ENCODE measurements around the gene TEX54. TPM values are rescaled to one million over a fixed set of nuclear protein-coding genes. Genes with fewer than 3 reads are reported as not detected.
"Not testable (repeated sequence)": the region's sequence is repeated elsewhere in the genome, so short reads cannot be mapped to it uniquely, and the experiment has no call there.

Gene TEX54
- total RNA-seq, 2 donors from 2014 or later, result 0.70 TPM; not detected in 1

DNA sequence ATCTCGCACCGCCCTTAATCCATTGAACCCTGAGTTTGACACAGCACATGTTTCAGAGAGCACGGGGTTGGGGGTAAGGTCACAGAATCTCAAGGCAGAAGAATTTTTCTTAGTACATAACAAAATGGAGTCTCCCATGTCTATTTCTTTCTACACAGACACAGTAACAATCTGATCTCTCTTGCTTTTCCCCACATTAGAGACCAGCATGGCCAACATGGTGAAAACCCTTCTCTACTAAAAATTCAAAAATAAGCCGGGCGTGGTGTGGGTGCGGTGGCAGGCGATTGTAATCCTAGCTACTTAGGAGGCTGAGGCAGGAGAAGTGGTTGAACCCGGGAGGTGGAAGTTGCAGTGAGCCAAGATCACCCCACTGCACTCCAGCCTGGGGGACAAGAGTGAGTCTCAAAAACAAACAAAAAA lies 26.7 kb upstream of the TEX54 start:
- Mint-ChIP-seq H3K27ac (peak overlapping the region in 1 of 2 donors; percentile 40), H3K36me3 (peaks cover 28 to 45% of the 10 kb centered on the region in 2 donors)
- DNase-seq (ENCODE audit: low spot score in 2 of 2); H3K9me3 Mint-ChIP-seq; ATAC-seq: not testable (repeated sequence)

DNA sequence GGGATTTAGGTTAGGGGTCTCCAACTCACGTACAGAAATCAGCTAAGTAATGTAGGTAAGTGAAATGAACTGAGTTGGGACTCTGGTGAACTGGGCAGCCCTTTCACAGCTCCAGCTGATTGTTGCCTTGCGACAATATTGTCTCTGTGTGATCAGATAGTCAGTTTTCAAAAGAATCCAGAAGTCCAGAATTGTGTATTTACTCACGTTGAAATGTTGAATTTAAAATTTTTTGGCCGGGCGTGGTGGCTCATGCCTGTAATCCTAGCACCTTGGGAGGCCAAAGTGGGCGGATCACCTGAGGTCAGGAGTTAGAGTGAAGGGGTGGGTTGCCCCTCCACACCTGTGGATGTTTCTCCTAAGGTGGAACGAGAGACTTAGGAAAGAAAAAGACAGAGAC lies 25.6 kb upstream of the TEX54 start:
- H3K27ac Mint-ChIP-seq, result peak overlapping the region; percentile 97 to 100
- no peaks in the 10 kb centered on the region for H3K9me3 Mint-ChIP-seq
- no peak for DNase-seq (ENCODE audit: low spot score in 2 of 2)
- H3K36me3 Mint-ChIP-seq, result peaks cover 39 to 55% of the 10 kb centered on the region in 2 donors
- no peak for ATAC-seq

DNA sequence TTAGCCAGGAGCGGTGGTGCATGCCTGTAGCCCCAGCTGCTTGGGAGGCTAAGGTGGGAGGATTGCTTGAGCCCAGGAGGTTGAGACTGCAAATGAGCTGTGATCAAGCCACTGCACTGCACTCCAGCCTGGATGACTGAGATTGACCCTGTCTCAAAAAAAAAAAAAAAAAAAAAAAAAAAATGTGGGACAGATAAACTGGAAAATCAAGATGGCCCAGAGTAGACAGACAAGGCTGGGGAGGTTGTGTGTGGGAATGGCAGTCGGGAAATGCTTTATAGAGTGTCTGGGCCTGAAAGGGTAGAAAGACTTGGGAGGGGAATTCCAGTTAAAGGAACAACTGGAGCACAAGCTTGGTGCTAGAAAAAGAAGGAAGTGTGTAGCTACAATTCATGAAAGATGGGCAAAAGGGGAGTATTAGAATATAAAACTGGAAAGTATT lies 24.9 kb upstream of the TEX54 start:
- Mint-ChIP-seq H3K9me3 (no peaks in the 10 kb centered on the region), H3K27ac (peak overlapping the region; percentile 97 to 100), H3K36me3 (peaks cover 45 to 62% of the 10 kb centered on the region in 2 donors)
- DNase-seq (ENCODE audit: low spot score in 2 of 2) (no peak), ATAC-seq (no peak)

DNA sequence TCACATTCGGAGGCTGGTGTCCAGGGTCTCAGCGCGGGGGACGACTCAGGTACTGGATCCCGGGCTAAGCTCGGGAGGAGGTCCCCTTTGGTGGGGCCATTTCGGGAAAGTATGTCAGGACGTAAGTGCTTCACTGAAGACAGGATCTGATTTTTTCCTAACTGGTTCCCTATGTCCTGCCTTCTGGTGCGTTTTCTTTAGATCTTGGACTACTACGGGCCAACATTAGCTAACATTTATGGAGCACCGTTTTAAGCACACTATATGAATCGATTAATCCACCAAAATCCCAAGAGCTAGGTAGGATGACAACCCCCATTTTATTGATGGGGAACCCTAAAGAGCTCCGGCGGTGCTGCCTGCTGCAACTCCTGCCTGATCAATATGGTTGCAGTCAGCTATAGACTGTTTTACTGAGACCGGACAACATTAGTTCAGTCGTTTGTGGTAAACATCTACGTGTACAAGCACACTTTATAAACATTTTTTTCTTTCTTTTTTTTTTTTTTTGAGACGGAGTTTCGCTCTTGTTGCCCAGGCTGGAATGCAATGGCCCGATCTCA lies 23.8 kb upstream of the TEX54 start:
- no peak for ATAC-seq
- Mint-ChIP-seq H3K27ac (peak overlapping the region; percentile 97 to 100), H3K9me3 (no peaks in the 10 kb centered on the region), H3K36me3 (peaks cover 54 to 73% of the 10 kb centered on the region in 2 donors)
- DNase-seq (ENCODE audit: low spot score in 2 of 2), result no peak

DNA sequence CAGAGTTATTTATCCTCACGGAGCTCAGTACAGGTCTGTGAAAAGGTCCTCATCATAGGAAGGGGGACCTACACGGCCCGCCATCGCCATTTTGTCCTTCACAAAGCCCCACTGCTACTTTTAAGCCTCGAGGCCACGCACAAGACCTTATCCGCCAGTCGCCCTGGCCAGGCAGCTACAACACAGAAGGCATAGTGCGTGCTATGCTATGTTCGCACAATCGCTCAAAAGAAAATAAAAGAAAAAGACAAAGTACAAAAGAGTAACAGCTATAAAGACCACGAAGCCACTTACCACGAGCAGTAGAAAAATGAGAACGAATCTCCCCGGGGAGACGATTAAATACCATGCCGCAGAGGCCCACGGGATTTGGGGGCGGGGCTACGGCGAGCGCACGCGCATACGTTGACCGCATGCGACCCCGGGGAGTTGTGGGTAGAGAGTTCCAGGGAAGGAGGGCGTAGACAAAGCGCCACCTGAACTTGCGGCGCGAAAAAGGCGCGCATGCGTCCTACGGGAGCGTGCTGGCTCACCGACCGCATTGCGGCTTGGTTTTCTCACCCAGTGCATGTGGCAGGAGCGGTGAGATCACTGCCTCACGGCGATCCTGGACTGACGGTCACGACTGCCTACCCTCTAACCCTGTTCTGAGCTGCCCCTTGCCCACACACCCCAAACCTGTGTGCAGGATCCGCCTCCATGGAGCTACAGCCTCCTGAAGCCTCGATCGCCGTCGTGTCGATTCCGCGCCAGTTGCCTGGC lies 23.1 kb upstream of the TEX54 start:
- Mint-ChIP-seq H3K36me3 (peaks cover 54 to 73% of the 10 kb centered on the region in 2 donors), H3K9me3 (no peaks in the 10 kb centered on the region), H3K27ac (peak overlapping the region; percentile 97 to 100)
- peak; percentile 99 to 100 for DNase-seq (ENCODE audit: low spot score in 2 of 2)
- ATAC-seq, result peak; percentile 86 to 88

DNA sequence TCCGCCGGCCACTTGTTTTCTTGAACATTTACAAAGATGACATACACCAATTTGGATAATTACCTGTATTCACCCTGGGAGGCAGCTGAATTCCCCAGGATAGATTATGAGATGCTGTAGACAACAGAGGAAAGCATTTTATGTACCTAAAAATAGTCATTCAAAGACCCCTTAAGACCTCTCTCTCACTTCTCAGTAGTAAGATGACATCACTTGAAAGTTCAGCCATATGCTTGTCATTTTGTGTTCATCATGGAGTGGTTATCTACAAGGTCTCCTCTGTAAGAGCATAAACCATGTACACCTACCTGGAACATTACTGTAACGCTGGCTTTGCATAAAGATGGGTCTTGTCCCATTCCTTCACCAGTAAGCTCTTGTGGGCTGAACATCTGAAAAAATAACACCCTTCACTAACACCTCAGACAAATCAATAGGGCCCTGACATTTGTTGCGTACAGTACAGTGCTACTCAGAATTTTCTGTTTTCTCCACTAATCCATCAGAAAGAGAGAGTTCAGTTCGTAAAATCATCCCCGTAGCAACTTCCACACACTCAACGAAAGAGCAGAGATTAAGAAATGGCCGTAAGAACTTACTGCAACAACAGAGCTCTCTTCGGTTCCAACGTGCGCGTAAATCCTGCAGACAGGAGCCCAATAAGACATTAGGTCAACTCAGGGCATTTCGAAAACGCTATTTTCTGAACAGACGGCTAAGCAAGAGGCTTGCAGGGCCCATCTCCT lies 22.4 kb upstream of the TEX54 start:
- peaks cover 54 to 73% of the 10 kb centered on the region in 2 donors for H3K36me3 Mint-ChIP-seq
- H3K27ac Mint-ChIP-seq, result peak overlapping the region; percentile 97 to 100
- no peaks in the 10 kb centered on the region for H3K9me3 Mint-ChIP-seq
- no peak for ATAC-seq
- no peak for DNase-seq (ENCODE audit: low spot score in 2 of 2)

DNA sequence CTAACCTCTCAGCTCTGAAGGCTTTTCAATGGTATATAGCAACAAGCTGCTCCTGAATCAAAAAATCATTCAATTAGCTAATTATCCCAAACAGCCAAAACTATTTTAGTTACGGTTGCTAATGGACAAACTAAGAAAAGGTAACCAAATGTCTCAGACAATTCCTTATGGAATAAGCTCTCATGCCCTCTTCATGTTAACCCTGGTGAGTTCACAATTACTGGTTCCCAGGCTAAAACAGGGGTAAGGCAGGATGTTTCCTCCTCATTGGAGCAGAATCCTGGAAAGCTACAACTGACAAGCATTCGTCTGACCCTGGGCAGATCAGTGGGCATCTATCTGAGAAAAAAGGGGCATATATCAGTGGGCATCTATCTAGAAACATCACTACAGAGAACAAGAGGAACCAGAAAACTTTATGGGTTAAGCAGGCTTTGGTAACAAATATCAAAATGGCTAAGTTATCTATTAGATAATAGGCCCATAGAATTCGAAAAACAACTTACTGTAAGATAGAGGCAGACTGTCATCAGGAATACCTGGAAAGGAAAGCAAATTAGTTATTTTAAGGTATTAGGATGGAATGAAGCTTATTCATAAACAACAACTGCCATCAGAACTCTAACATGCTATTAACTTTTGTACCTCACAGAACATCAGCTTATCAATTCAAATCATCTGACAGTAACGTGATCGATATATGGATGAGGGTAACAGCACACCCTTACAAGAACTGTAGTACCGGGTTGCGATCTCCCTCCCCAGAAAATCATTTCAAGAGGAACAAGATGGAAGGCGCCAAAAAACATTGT lies 21.6 kb upstream of the TEX54 start:
- H3K9me3 Mint-ChIP-seq, result no peaks in the 10 kb centered on the region
- peaks cover 54 to 67% of the 10 kb centered on the region in 2 donors for H3K36me3 Mint-ChIP-seq
- H3K27ac Mint-ChIP-seq, result peak overlapping the region; percentile 97 to 100
- ATAC-seq, result no peak
- DNase-seq (ENCODE audit: low spot score in 2 of 2), result no peak

DNA sequence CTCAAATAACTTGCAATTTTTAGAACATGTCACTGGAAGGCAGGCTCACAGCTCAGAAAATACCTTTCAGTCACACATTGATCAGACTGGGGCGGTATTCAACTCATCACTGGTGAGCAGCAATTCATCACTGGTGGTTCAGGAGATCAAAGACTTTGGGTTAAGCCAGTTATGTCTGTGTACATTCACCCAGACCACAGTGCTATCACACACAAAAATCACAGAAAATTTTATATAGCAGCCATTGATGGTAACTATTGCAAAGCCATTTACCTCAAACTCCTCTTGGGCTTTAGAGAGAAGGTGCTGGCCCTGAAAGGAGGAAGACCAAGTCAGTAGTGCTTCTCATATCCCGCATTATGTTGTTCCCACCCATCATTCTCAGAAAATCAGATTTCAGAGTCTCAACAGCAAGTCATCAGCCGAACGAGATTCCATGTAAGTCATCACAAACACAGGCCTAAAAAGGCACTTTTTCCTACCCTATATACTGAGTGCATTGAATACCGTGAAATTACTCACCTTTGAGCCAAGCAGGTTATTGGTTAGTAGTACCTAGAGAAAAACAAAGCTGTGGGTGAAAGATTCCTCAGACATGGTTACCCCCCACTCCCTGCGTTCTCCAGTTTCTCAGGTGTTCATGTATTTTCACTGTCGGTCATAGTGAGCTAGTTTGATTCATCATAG lies 20.8 kb upstream of the TEX54 start:
- Mint-ChIP-seq H3K27ac (peak overlapping the region; percentile 97 to 100), H3K9me3 (no peaks in the 10 kb centered on the region), H3K36me3 (peaks cover 54 to 65% of the 10 kb centered on the region in 2 donors)
- DNase-seq (ENCODE audit: low spot score in 2 of 2) (peak in 1 of 2 donors; percentile 20), ATAC-seq (peak; percentile 5 to 51)

DNA sequence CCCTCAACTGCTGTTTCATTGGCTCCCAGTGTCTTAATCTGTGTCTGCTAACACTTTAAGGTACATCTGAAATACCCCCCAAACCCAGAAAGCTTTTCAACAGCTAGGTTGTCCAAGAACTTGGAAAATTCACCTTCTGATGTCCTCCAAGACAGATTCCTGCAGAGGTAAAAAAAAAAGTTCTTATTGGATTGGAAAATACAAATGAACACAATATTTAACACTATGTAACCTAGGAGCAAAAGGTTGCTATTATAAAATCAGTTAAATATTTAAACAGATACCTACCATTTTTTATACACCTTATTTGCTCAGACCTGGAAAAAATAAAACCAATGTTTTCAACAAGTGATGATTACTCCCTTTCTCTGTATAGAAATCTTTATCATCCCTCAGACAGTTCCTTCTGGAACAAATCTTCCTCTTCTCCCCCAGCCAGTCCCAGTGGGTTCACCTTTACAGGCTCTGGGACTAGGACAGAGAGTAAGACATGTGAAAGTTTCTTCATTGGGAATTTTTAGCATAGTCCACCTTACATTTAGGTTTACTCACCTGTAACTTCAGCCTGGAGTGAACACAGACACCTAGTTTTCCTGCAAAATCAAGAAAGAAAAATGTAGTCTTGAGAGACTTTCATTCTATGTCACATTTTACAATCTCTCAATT lies 20.0 kb upstream of the TEX54 start:
- Mint-ChIP-seq H3K27ac (peak overlapping the region; percentile 97 to 100), H3K9me3 (no peaks in the 10 kb centered on the region), H3K36me3 (peaks cover 46 to 58% of the 10 kb centered on the region in 2 donors)
- no peak for DNase-seq (ENCODE audit: low spot score in 2 of 2)
- no peak for ATAC-seq

DNA sequence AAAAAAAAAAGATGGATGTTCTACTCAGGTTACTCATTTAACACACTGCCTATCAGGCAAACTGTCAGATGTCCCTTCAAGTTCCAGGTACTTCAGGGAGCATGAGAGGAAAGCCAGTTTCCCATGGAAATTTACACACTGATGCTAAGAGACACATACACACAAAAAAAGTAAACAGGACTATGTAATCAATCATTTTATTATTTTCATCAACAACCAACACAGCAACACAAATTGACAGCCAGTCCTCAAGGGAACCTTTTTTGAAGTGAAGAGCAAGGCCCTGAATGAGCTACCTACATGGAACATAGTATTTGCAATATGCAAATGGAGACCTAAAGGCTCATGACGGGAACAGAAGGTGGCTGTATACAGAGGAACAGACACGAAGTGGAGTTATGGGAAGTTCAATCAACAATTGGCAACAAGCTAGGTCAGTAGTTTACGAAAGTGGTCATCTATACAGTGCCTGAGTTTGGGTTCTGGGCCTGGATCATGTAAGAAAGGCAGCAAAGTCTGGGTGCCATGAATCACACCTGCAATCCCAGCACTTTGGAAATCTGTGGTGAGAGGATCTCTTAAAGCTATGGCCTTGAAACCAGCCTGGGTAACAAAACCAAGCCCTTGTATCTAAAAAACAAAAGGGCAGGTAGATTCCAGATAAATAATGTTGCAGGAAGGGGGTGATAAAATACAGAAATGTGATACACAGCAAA lies 19.3 kb upstream of the TEX54 start:
- no peak for ATAC-seq
- Mint-ChIP-seq H3K27ac (peak overlapping the region; percentile 97 to 100), H3K36me3 (peaks cover 45 to 51% of the 10 kb centered on the region in 2 donors), H3K9me3 (no peaks in the 10 kb centered on the region)
- peak in 1 of 2 donors; percentile 19 for DNase-seq (ENCODE audit: low spot score in 2 of 2)

DNA sequence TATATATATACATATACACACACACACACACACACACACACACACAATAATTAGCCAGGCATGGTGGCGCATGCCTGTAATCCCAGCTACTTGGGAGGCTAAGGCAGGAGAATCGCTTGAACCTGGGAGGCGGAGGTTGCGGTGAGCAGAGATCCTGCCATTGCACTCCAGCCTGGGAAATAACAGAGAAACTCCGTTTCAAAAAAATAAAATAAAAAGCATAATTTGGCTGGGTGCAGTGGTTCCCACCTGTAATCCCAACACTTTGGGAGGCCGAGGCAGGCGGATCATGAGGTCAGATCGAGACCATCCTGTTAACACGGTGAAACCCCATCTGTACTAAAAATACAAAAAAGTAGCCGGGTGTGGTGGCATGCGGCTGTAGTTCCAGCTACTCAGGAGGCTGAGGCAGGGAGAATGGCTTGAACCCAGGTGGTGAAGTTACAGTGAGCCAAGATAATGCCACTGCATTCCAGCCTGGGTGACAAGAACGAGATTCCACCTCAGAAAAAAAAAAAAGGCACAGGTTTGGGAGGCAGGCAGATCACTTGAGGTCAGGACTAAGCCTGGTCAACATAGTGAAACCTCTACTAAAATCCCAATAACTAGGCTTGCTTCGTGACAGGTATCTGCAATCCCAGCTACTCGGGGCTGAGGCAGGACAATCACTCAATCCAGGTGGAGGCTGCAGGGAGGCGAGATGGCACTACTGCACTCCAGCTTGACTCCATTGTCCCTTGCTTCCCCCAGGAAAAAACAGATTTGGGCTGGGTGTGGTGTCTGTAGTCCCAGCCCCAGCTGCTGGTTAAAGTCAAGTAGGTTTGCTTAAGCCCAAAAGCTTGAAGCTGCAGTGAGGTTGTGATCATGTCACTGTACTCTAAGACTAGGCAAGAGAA lies 18.5 kb upstream of the TEX54 start:
- DNase-seq (ENCODE audit: low spot score in 2 of 2), result peak in 1 of 2 donors; percentile 46
- Mint-ChIP-seq H3K9me3 (no peaks in the 10 kb centered on the region), H3K27ac (peak overlapping the region; percentile 97 to 100), H3K36me3 (peaks cover 42 to 47% of the 10 kb centered on the region in 2 donors)
- peak in 1 of 2 donors; percentile 7 for ATAC-seq

DNA sequence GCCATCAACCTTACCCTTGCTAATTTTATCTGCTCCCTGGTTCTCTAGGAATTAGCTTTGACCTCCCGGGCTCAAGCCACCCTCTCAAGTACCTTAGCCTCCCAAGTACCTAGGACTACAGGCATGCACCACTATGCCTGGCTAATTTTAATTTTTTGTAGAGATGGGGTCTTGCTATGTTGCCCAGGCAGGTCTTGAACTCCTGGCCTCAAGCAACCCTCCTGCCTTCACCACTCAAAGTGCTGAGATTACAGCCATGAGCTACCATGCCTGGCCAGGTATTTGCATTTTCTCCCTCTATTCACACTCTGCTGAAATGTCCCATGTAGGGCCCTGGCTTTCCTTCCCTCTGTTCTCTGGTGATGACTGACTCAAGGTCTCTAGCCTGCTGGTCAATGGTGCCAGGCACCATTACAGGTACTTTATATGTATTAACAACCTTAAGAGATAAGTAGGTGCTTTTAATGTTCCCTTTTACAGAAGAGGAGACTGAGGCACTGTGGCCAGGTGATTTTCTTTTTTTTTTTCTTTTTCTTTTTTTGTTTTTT lies 15.2 kb upstream of the TEX54 start:
- peak overlapping the region in 1 of 2 donors; percentile 33 for H3K27ac Mint-ChIP-seq
- H3K36me3 Mint-ChIP-seq, result peaks cover 11 to 14% of the 10 kb centered on the region in 2 donors
- H3K9me3 Mint-ChIP-seq, result no peaks in the 10 kb centered on the region
- DNase-seq (ENCODE audit: low spot score in 2 of 2), result no peak
- peak in 1 of 2 donors; percentile 23 for ATAC-seq

DNA sequence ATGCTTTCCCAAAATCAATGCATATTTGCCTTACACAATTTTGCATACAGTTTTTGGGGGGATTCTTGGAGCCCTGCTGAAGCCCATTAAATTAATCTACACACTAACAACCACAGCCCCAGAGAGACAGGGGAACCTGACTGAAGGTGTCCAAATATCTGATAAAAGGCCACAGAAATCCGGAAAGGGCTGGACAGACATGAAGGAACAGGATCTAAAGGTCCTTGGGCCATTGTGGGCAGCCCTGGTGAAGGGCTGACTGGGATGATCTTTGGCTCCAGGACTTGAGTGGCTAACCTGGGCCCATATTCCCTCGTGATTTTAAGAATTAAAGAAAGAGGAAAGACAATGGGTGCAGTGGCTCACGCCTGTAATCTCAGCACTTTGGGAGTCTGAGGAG lies 13.5 kb upstream of the TEX54 start:
- H3K27ac Mint-ChIP-seq, result no peak overlapping the region
- no peaks in the 10 kb centered on the region for H3K36me3 Mint-ChIP-seq
- ATAC-seq (no peak), DNase-seq (ENCODE audit: low spot score in 2 of 2) (no peak)
- no peaks in the 10 kb centered on the region for H3K9me3 Mint-ChIP-seq

DNA sequence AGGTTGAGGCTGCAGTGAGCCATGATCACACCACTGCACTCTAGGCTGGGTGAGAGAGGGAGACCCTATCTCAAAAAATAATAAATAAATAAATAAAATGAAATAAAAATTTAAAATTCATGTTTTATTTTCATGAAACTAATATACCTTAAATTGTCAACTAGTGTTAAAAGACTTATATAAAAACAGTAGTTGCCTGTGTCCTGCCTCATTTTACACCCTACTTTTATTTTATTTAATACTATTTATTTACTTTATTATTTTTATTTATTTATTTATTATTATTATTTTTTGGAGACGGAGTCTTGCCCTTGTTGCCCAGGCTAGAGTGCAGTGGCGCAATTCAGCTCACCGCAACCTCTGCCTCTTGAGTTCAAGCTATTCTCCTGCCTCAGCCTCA lies 11.5 kb upstream of the TEX54 start:
- DNase-seq (ENCODE audit: low spot score in 2 of 2), result no peak
- Mint-ChIP-seq H3K27ac (no peak overlapping the region), H3K36me3 (peaks cover 6 to 7% of the 10 kb centered on the region in 2 donors), H3K9me3 (no peaks in the 10 kb centered on the region)
- no peak for ATAC-seq
